Activated naive CD8-positive, alpha-beta T cell (primary cell): ENCODE results near the gene L3HYPDH.

Experiments
- H3K27ac Mint-ChIP-seq: one replicate; pipeline ENCODE4 v1.8.0; 2021; ENCODE audit warnings: mixed read lengths
- H3K27me3 Mint-ChIP-seq: one replicate; pipeline ENCODE4 v1.8.0; 2021; ENCODE audit warnings: mixed read lengths
- H3K36me3 Mint-ChIP-seq: one replicate; pipeline ENCODE4 v1.8.0; 2021; ENCODE audit warnings: mixed read lengths
- H3K4me1 Mint-ChIP-seq: one replicate; pipeline ENCODE4 v1.8.0; 2021; ENCODE audit warnings: low read depth, mixed read lengths
- H3K4me3 Mint-ChIP-seq: one replicate; pipeline ENCODE4 v1.8.0; 2021; ENCODE audit warnings: mild to moderate bottlenecking, mixed read lengths
- H3K9me3 Mint-ChIP-seq: one replicate; pipeline ENCODE4 v1.8.0; 2021; ENCODE audit warnings: low read depth, mixed read lengths

The L3HYPDH gene

DNA sequence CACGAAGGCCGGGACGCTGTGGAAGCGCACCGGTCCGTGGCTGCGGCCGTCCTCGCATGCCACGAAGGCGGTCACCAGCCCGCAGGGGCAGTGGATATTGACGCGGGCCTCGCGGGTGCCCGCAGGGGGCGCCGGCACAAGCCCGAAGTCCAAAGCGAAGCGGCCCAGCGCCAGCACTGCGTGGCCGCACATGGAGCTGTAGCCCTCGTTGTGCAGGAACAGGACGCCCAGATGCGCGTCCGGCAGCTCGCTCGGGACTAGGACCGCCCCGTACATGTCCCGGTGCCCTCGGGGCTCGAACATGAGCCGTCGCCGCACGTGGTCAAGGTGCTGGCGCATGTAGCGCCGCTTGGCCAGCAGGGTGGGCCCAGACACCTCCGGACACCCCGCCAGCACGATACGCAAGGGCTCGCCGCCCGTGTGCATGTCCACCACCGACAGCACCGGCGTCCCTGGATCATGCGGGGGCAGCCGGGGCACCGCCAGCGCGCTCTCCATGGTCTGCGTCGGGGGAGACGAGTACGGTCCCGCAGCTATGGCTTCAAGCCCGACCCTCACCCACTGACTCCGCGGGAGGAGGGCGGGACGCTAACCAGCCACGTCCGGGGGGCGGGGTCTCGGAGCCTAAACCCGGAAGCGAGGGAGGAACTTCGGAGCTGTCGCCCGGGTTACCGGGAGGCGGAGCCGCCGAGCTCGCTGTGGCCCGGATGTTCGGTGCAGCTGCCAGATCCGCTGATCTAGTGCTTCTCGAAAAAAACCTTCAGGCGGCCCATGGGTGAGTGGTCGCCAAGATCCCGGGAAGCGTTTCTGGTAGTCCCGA lies at the start of gene L3HYPDH, which contains the start of gene JKAMP:
TSS of gene L3HYPDH (minus strand) at position 590 of the 820 bp plus-strand sequence. CDS start at position 498, 92 bp downstream.
TSS of gene JKAMP (plus strand) at position 699 of the 820 bp plus-strand sequence. CDS start at position 772, 73 bp downstream.
- Mint-ChIP-seq H3K9me3 (no peaks in the 10 kb centered on the region), H3K27ac (peak within 1 kb of the TSS; percentile 83), H3K36me3 (peaks cover 9% of the 10 kb centered on the region), H3K27me3 (no peaks in the 10 kb centered on the region), H3K4me1 (peaks cover 65% of the 10 kb centered on the region), H3K4me3 (peak within 1 kb of the TSS; percentile 97)

DNA sequence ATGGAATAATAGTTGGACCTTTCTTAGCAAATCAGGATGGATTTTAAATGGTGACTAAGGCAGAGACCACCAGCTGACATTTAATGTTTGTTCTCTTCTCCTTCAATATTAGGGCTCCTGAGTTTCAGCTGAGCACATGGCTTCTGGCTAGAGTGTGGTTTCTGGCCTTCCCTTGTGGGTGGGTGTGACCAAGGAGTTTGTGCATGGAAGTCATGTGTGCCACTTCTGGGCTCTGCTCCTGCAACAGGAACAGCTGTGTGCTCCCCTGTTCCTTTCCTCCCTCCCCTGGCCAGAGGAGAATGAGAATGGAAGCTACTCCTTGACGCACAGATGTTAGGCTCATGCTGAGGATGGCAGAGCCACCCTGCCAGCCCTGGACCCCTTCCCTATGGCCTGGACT lies 48.2 kb upstream of the L3HYPDH start:
- no peaks in the 10 kb centered on the region for H3K36me3 Mint-ChIP-seq
- no peaks in the 10 kb centered on the region for H3K4me1 Mint-ChIP-seq
- no peak overlapping the region for H3K4me3 Mint-ChIP-seq
- no peak overlapping the region for H3K27ac Mint-ChIP-seq
- H3K27me3 Mint-ChIP-seq: peaks cover 11% of the 10 kb centered on the region
- peaks cover 5% of the 10 kb centered on the region for H3K9me3 Mint-ChIP-seq

DNA sequence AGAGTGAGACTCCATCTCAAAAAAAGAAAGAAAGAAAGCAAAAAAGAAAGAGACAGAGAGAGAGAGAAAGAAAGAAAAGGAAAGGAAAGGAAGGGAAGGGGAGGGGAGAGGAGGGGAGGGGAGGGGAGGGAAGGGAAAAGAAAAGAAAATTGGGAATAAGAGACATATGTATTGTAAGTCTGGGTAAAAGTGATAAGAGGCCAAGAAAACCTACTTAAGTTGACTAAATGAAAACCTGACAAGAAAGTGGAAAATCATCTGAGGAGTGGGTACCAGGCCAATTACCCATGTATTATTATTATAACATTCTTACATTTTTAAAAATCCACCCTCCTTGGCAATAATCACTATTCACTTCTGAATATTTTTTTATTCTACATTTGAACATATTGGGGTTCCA lies 46.1 kb upstream of the L3HYPDH start:
- Mint-ChIP-seq H3K9me3 (peaks cover 5% of the 10 kb centered on the region), H3K27ac (no peak overlapping the region), H3K27me3 (peaks cover 9% of the 10 kb centered on the region), H3K4me1 (no peaks in the 10 kb centered on the region), H3K36me3 (no peaks in the 10 kb centered on the region), H3K4me3 (no peak overlapping the region)

DNA sequence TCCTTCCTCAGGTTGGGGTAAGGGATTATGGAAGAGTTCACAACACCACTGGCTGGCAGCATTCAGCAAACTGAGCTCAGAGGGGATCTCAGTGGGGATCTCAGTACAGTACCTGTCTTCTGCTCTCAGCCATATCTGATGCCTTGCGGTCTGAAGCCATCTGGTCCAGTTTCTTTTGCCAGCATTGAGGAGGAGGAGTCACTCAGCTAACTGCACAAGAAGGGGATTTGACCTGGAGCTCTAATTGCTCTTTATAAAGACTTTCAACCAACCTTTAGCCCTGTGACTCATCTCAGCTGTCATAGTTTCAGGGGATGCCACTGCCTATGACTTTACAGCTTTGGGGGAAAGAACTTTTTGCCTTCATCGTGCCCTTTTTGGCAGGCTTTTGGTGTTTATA lies 45.0 kb upstream of the L3HYPDH start:
- no peak overlapping the region for H3K4me3 Mint-ChIP-seq
- H3K9me3 Mint-ChIP-seq: peaks cover 5% of the 10 kb centered on the region
- H3K27ac Mint-ChIP-seq: no peak overlapping the region
- H3K4me1 Mint-ChIP-seq: no peaks in the 10 kb centered on the region
- H3K27me3 Mint-ChIP-seq: peaks cover 13% of the 10 kb centered on the region
- no peaks in the 10 kb centered on the region for H3K36me3 Mint-ChIP-seq

DNA sequence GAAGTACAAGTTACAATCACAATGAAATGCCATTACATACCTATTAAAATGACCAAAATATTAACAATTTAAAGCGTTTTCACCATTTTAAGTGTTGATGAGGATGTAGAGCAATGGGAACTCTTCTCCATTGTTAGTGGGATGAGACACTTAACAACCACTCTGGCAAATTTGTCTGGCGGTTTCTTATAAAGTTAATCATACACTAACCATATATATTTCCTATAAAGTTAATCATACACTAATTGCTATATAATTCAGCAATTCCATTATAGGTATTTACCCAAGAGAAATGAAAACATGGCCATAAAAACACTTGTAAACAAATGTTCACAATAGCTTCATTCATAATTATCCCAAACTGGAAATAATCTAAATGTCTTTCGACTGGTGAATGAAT lies 36.0 kb upstream of the L3HYPDH start:
- Mint-ChIP-seq H3K36me3 (no peaks in the 10 kb centered on the region), H3K27me3 (peaks cover 13% of the 10 kb centered on the region), H3K27ac (no peak overlapping the region), H3K4me3 (no peak overlapping the region), H3K4me1 (no peaks in the 10 kb centered on the region), H3K9me3 (no peaks in the 10 kb centered on the region)

DNA sequence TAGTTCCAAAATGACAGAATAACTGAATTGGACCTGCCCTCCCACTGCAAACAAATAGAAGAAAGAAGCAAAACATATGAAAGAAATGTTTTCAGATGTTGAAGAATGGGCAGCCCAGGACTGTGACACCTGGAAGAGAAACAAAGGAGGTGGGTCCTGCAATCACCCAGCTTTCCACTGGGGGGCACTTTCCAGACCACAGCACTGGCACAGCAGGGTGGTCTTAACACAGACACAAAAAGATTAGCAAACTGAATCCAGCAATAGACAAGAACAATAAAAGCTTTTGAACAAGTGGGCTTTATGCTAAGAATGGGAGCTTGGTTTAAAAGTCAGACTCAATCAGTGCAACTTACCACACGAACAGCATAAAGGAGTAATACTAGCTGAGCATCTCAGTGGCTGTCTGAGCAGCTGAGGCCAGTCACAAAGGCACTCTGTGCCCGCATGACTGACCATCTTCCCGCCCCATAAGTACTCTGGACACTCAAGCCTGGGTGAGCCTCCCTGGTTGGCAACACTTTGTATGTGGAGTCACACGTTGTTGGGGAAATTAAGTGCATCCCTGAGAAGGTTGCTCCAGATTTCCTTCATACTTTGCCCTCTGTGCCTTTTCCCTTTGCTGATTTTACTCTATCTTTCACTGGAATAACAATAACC lies 27.8 kb upstream of the L3HYPDH start:
- Mint-ChIP-seq H3K27ac (no peak overlapping the region), H3K27me3 (peaks cover 6% of the 10 kb centered on the region), H3K36me3 (no peaks in the 10 kb centered on the region), H3K9me3 (no peaks in the 10 kb centered on the region), H3K4me1 (no peaks in the 10 kb centered on the region), H3K4me3 (no peak overlapping the region)

DNA sequence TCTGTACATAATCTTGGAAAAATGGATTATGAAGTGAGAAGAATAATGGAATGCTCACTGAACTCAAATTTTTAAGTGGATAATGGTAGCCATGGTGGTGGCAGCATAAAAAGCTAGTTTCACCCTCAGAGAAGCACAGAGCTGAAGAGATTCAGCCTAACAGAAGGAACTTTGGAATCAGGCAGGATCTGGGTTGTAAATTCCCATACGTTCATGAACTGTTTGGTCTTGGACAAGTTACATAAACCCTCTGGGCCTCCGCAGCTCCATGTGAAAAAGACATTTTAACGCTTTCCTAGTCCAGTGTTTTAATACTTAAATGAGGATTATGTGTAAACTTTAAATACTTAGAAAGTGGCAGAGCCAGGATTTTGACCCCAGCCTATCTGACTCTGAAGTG lies 26.8 kb upstream of the L3HYPDH start:
- no peak overlapping the region for H3K4me3 Mint-ChIP-seq
- no peaks in the 10 kb centered on the region for H3K4me1 Mint-ChIP-seq
- no peak overlapping the region for H3K27ac Mint-ChIP-seq
- no peaks in the 10 kb centered on the region for H3K36me3 Mint-ChIP-seq
- no peaks in the 10 kb centered on the region for H3K9me3 Mint-ChIP-seq
- H3K27me3 Mint-ChIP-seq: peaks cover 5% of the 10 kb centered on the region

DNA sequence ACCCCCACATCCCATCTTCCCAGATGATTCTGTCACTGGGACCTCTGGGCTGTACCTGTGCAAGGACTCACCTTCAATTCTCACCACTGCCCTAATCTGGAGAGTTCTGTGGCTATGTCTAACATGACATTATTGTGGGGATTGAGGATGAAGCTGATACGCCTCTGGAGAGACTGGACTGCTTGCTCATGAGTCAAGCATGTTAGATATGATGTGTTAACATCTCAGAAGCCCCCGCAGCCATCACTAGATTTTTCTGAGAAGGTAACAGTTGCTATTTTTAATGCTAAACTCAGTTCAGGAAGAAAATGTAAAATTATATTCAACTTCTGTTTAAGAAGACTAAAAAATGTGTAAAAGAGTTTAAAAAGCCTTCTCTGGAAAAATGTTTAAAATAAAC lies 25.8 kb upstream of the L3HYPDH start:
- Mint-ChIP-seq H3K4me3 (no peak overlapping the region), H3K36me3 (no peaks in the 10 kb centered on the region), H3K27ac (no peak overlapping the region), H3K4me1 (no peaks in the 10 kb centered on the region), H3K9me3 (no peaks in the 10 kb centered on the region), H3K27me3 (peaks cover 5% of the 10 kb centered on the region)

DNA sequence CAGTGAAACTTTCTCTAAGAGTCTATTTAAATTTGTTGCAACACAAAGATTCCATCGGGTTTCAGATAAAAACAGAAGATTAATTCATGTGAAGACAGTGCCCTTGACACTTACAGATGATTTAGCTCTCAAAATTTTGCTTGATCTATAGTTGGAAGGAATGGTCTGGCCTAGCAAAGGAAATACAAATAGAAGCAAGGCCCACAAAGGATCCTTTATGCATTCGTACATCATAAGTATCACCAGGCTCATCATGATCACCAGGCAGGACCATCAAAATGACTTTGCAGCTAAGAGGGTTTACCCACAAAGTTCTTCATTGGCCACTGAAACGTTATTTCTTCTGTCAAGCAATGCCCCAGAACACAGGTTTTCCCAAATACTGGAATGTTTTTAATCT lies 24.9 kb upstream of the L3HYPDH start:
- H3K4me3 Mint-ChIP-seq: no peak overlapping the region

DNA sequence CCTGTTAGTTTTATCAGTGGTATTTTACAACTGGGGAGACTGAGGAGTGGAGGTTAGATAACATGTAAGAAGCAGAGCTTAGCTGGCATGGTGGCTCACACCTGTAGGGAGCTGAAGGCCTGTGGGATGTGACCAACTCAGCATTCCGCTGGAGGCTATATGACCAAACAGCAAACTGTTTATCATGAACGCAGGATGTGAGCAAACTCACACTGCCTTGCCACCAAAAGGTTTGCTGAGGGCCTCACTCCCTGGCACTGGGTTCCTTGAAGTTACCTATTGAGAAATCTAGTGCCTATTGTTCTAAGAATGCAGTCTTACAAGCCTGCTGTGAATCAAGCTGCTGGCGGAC lies 23.5 kb upstream of the L3HYPDH start:
- Mint-ChIP-seq H3K36me3 (no peaks in the 10 kb centered on the region), H3K27ac (no peak overlapping the region), H3K4me1 (peaks cover 12% of the 10 kb centered on the region), H3K27me3 (peaks cover 3% of the 10 kb centered on the region), H3K4me3 (no peak overlapping the region), H3K9me3 (no peaks in the 10 kb centered on the region)

More for the DNA sequence above, 24.9 kb upstream of the L3HYPDH start:
- no peaks in the 10 kb centered on the region for H3K9me3 Mint-ChIP-seq
- H3K27ac Mint-ChIP-seq: no peak overlapping the region
- peaks cover 3% of the 10 kb centered on the region for H3K27me3 Mint-ChIP-seq
- no peaks in the 10 kb centered on the region for H3K36me3 Mint-ChIP-seq
- peaks cover 8% of the 10 kb centered on the region for H3K4me1 Mint-ChIP-seq

DNA sequence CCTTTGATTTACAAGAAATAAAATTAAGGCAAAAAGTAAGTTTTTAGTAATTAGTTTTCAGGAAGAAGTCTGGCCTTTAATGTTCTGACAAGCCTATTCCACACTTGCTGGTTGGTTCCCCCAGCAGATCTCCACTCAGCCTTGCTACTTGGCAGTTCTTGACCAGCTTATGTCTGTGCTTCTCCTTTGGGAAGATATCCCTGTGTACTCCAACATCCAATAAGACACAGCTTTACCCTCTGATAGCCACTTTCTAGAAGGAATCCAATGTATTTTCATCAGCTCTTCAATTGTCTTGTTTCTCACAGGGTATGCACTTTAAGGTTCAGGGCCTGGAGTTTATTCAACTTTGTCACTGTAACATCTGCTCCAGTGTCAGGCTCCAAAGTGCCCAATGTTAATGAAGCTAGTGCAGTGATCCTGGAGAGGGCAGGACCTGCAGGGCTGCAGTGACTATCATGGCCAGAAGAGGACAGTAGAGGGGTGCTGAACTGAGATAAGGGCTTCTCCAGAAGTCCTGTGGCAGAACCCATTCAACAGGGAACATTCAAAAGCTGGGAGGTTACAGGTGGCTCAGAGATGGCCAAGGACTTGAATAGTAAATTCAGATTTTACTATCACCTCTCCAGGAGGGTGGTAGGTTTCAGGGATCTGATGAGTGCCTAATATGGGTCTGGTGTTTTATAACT lies 23.0 kb upstream of the L3HYPDH start:
- Mint-ChIP-seq H3K36me3 (peaks cover 3% of the 10 kb centered on the region), H3K27ac (no peak overlapping the region), H3K4me3 (no peak overlapping the region), H3K9me3 (no peaks in the 10 kb centered on the region), H3K4me1 (peaks cover 13% of the 10 kb centered on the region), H3K27me3 (peaks cover 3% of the 10 kb centered on the region)

DNA sequence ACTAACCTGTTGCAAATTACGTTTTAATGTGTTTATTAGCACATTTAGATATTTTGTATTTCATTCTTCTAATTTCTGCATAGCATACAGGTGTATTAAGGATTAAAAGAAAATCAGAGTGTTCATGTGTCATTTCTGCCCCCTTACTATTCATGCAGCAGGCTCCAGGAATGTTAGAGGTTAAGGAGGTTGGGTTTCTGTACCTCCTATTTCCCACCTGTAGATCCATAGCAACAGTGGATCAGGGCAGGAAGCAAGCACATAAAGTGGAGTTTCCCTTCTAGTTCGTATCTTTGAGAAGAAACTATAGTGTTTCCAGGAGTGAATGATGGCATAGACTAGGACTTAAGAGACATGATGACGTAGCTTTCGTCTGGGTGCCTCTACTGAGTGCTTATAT lies 19.0 kb upstream of the L3HYPDH start:
- no peaks in the 10 kb centered on the region for H3K27me3 Mint-ChIP-seq

DNA sequence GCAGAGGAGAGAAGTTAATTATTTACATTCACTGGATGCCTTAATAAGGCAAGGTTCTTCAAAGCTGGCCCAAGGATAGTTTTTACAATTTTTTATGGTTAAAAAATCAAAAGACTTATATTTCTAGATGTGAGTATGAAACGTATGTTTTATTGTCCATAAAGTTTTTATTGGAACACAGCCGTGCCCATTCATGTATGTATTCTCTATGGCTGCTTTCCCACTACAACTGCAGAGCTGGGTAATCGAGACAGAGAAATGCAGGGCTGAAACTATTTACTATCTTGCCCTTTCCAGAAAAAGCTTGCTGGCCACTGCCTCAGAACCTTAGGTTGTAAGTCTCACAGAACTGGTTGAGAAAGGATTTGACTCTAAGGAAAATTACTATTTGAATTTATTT lies 16.5 kb upstream of the L3HYPDH start:
- Mint-ChIP-seq H3K4me3 (no peak overlapping the region), H3K36me3 (peaks cover 9% of the 10 kb centered on the region), H3K27me3 (no peaks in the 10 kb centered on the region), H3K4me1 (peaks cover 26% of the 10 kb centered on the region), H3K9me3 (no peaks in the 10 kb centered on the region), H3K27ac (no peak overlapping the region)

More for the DNA sequence above, 19.0 kb upstream of the L3HYPDH start:
- no peaks in the 10 kb centered on the region for H3K9me3 Mint-ChIP-seq
- H3K36me3 Mint-ChIP-seq: peaks cover 6% of the 10 kb centered on the region
- no peak overlapping the region for H3K4me3 Mint-ChIP-seq
- H3K4me1 Mint-ChIP-seq: peaks cover 18% of the 10 kb centered on the region
- H3K27ac Mint-ChIP-seq: peak overlapping the region; percentile 58

DNA sequence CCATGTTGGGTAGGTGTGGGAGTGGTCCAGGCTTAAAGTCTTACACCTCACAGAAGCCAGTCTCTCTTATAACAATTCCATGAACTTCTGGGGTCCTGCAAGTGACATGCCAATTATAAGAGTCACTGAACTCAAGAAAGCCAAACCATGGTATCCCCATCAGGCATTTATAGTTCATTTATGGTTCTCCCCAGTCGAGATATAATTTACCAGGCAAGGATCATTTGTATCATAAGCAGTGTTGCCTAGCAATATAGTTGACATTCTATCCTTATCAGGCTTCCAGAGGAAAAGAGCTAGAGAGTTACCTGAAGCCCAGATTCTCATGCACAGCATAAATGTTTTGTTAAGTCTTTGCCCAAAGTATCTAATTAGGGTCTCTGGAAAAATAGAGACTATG lies 8.2 kb upstream of the L3HYPDH start:
- Mint-ChIP-seq H3K4me3 (no peak overlapping the region), H3K36me3 (peaks cover 35% of the 10 kb centered on the region), H3K27ac (no peak overlapping the region), H3K4me1 (peaks cover 42% of the 10 kb centered on the region), H3K27me3 (no peaks in the 10 kb centered on the region), H3K9me3 (no peaks in the 10 kb centered on the region)

DNA sequence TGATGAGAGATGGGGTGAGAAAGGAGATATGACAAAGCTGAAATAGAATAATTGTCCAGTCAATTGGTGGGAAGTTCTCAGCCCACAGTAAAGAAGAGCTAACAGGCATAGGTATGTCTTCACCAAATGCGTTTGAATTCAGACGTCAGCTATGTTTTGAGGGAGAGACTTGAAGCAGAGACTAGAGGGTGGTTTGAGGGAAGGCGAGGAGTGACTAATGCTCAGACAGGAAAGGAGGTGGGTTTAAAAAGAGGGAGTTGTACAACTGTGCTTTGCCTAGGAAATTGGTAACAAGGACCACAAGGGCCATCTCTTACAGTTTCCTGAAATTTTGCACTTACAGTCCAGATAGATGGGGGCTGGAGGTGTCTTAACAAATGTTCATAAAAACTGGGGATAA lies 6.5 kb upstream of the L3HYPDH start:
- H3K4me1 Mint-ChIP-seq: peaks cover 46% of the 10 kb centered on the region
- H3K9me3 Mint-ChIP-seq: no peaks in the 10 kb centered on the region
- no peak overlapping the region for H3K4me3 Mint-ChIP-seq
- peaks cover 33% of the 10 kb centered on the region for H3K36me3 Mint-ChIP-seq
- H3K27ac Mint-ChIP-seq: no peak overlapping the region
- no peaks in the 10 kb centered on the region for H3K27me3 Mint-ChIP-seq
